B cell (primary cell): ENCODE data around the gene SFXN3. TPM values are rescaled to one million over a fixed set of nuclear protein-coding genes. Genes with fewer than 3 reads are reported as not detected.

Source experiments
- ATAC-seq: fragments of 200-7000 bp; cut with Tn5 transposase; one replicate; pipeline ENCODE4 v1.10.0; 2021; ENCODE audit warnings: low read depth, mild to moderate bottlenecking, moderate number of reproducible peaks, moderate library complexity
- CTCF ChIA-PET: fragments of 350-600 bp; sonication (Branson Sonifier 250); formaldehyde crosslinking; loops from one replicate; lab custom pipeline; 2021; ENCODE audit warnings: antibody characterized with exemption, inconsistent platforms; lab: Charles Lee
- POLR2A ChIA-PET: fragments of 350-600 bp; sonication (Branson Sonifier 250); formaldehyde crosslinking; loops from one replicate; lab custom pipeline; 2021; ENCODE audit warnings: antibody characterized with exemption; lab: Charles Lee
- DNase-seq: peaks from one replicate; pipeline ENCODE4 v3.0.0; 2013
- H2AFZ ChIP-seq: 2 replicates; pipeline ENCODE4 v1.6.1; 2012; ENCODE audit warnings: mild to moderate bottlenecking, low read depth, low read length; ENCODE audit not compliant: insufficient read depth, poor library complexity, severe bottlenecking
- H3K27ac ChIP-seq, 2 donors: 1 replicate in 1 of 2; 2 replicates in 1 of 2; pipeline ENCODE4 v1.5.1; 2012 to 2013; ENCODE audit warnings: low read length in 2 of 2, mild to moderate bottlenecking in 2 of 2, moderate library complexity in 1 of 2
- H3K27me3 ChIP-seq, 4 experiments: fragments of 200-600 bp in 1 of 4; sonication (generic) in 1 of 4; replicated peaks in 1 of 4; 1 replicate in 2 of 4; 2 replicates in 2 of 4; pipeline versions ENCODE4 v1.6.1 to v1.7.0; 2013 to 2016; ENCODE audit warnings: low read length in 3 of 4, mild to moderate bottlenecking in 2 of 4, mixed read lengths in 1 of 4, moderate library complexity in 1 of 4; ENCODE audit not compliant: insufficient read depth in 4 of 4, control insufficient read depth in 3 of 4; ENCODE audit errors: control extremely low read depth in 1 of 4
- H3K36me3 ChIP-seq, 2 experiments: replicated peaks in 1 of 2; 1 replicate in 1 of 2; 2 replicates in 1 of 2; pipeline versions ENCODE4 v1.6.1 to v1.7.1; 2013; ENCODE audit warnings: low read length in 1 of 2; ENCODE audit not compliant: insufficient read depth in 2 of 2, control insufficient read depth in 1 of 2; ENCODE audit errors: control extremely low read depth in 1 of 2, extremely low read depth in 1 of 2
- H3K4me1 ChIP-seq, 2 donors: fragments of 200-600 bp in 1 of 2; sonication (generic) in 1 of 2; 1 replicate in 1 of 2; 2 replicates in 1 of 2; pipeline versions ENCODE4 v1.5.1 to v1.6.1; 2013 to 2017; ENCODE audit warnings: low read length in 2 of 2; ENCODE audit not compliant: control insufficient read depth in 2 of 2, insufficient read depth in 2 of 2
- H3K4me2 ChIP-seq: replicated peaks from 2 replicates; pipeline ENCODE3; 2012; ENCODE audit warnings: mild to moderate bottlenecking, low read depth, low read length; ENCODE audit not compliant: poor library complexity, severe bottlenecking
- H3K4me3 ChIP-seq, 5 experiments: fragments of 200-600 bp in 1 of 5; sonication (generic) in 1 of 5; 1 replicate in 3 of 5; 2 replicates in 2 of 5; pipeline versions ENCODE4 v1.5.1 to v1.7.0; 2011 to 2016; ENCODE audit warnings: low read length in 4 of 5, mild to moderate bottlenecking in 4 of 5, low read depth in 2 of 5, control low read depth in 1 of 5, moderate library complexity in 1 of 5; ENCODE audit not compliant: insufficient read depth in 1 of 5; ENCODE audit errors: control extremely low read depth in 1 of 5, extremely low read depth in 1 of 5
- H3K79me2 ChIP-seq: fragments of 200-600 bp; sonication (generic); one replicate; pipeline ENCODE4 v1.6.0; 2016; ENCODE audit warnings: low read length; ENCODE audit not compliant: control insufficient read depth, insufficient read depth
- H3K9ac ChIP-seq: fragments of 200-600 bp; sonication (generic); 2 replicates; pipeline ENCODE4 v1.6.1; 2017; ENCODE audit warnings: mild to moderate bottlenecking, low read length, moderate library complexity
- H3K9me3 ChIP-seq, 3 donors: one replicate each; pipeline versions ENCODE4 v1.6.1 to v1.7.1; 2013; ENCODE audit warnings: low read length in 2 of 3; ENCODE audit not compliant: control insufficient read depth in 2 of 3, insufficient read depth in 1 of 3; ENCODE audit errors: control extremely low read depth in 1 of 3
- H4K20me1 ChIP-seq: 2 replicates; pipeline ENCODE4 v1.6.0; 2012; ENCODE audit warnings: mild to moderate bottlenecking, low read length; ENCODE audit not compliant: insufficient read depth, control insufficient read depth, poor library complexity, severe bottlenecking
- H3K27ac Mint-ChIP-seq: one replicate; pipeline ENCODE4 v1.8.0; 2021; ENCODE audit warnings: mixed read lengths
- H3K27me3 Mint-ChIP-seq: one replicate; pipeline ENCODE4 v1.8.0; 2021; ENCODE audit warnings: mixed read lengths
- H3K4me1 Mint-ChIP-seq: one replicate; pipeline ENCODE4 v1.8.0; 2021; ENCODE audit warnings: mixed read lengths
- H3K4me3 Mint-ChIP-seq: one replicate; pipeline ENCODE4 v1.8.0; 2021; ENCODE audit warnings: mixed read lengths
- H3K9me3 Mint-ChIP-seq: one replicate; pipeline ENCODE4 v1.8.0; 2022; ENCODE audit warnings: mixed read lengths; ENCODE audit not compliant: insufficient read depth
- CTCF ChIP-seq: fragments of 200-600 bp; IDR thresholded peaks from one replicate; pipeline ENCODE4 v1.8.0; 2022; ENCODE audit warnings: antibody characterized with exemption, mild to moderate bottlenecking
- EZH2 ChIP-seq: IDR thresholded peaks from 2 replicates; pipeline ENCODE4 v1.6.1; 2012; ENCODE audit warnings: borderline replicate concordance, low read depth, mild to moderate bottlenecking, moderate library complexity, low read length; ENCODE audit not compliant: insufficient read depth, poor library complexity, severe bottlenecking
- WGBS: methylation state at CpG from one replicate; pipeline ENCODE4 v1.1.5; 2013; ENCODE audit warnings: missing lambda C conversion rate; ENCODE audit not compliant: insufficient coverage; 5-methylcytosine and 5-hydroxymethylcytosine counted together
- intact Hi-C: fragments of 100-400 bp; cut with micrococcal nuclease; formaldehyde crosslinking; loops from one replicate; pipeline ENCODE4 v1.10.0; 2022
- polyA plus RNA-seq: library from polyadenylated mRNA; depleted of rRNA; stranded (reverse); fragments of >200 nt; gene quantifications from 2 replicates; pipeline ENCODE4 v1.2.3, GENCODE V29; 2012
- total RNA-seq, 2 donors: library from RNA; stranded (reverse); fragments of 120-200 nt in 1 of 2; gene quantifications; 1 replicate in 1 of 2; 2 replicates in 1 of 2; pipeline versions ENCODE4 v1.2.3 to v1.2.4, GENCODE V29; 2013 to 2022

The SFXN3 gene
- total and polyA plus RNA-seq, 2 donors (not counting 1 experiment from before 2014, with no cell fraction given): 44.2 to 51.7 TPM

GRCh38 chr10:100989088-100989487, 41.9 kb upstream of the SFXN3 start:
- Mint-ChIP-seq H3K4me3 (no peak overlapping the region), H3K4me1 (peaks cover 36% of the 10 kb centered on the region), H3K27me3 (no peaks in the 10 kb centered on the region), H3K27ac (no peak overlapping the region), H3K9me3 (no peaks in the 10 kb centered on the region)
- CTCF ChIA-PET: interaction anchor here (0.7 to 5.6 kb wide), 6 partner anchors 8 to 71 kb away, joined by 3 to 49 read pairs (median 6); partner anchors contain the start of gene LZTS2
- H3K9me3 ChIP-seq: no peaks in the 10 kb centered on the region
- ATAC-seq (no peak), DNase-seq (no peak)
- POLR2A ChIA-PET: no interaction called here
- H3K4me1 ChIP-seq: peaks cover 18 to 28% of the 10 kb centered on the region in 2 donors
- peak overlapping the region; percentile 82 for H3K4me2 ChIP-seq
- H3K27me3 ChIP-seq: no peaks in the 10 kb centered on the region
- no peak overlapping the region for H3K9ac ChIP-seq
- no peak overlapping the region for H3K4me3 ChIP-seq
- peaks cover 0 to 30% of the 10 kb centered on the region in 2 experiments for H3K36me3 ChIP-seq
- peaks cover 47% of the 10 kb centered on the region for H3K79me2 ChIP-seq
- H3K27ac ChIP-seq: no peak overlapping the region
- intact Hi-C loops: no loop called here
- TF ChIP-seq EZH2: no peak
- TF ChIP-seq CTCF: no peak
- 97% methylated on average over 16 of the region's 21 CpGs for WGBS
- H4K20me1 ChIP-seq: peaks cover 22% of the 10 kb centered on the region
- H2AFZ ChIP-seq: no peak overlapping the region

GRCh38 chr10:100993986-100994708, 36.9 kb upstream of the SFXN3 start:
- POLR2A ChIA-PET: no interaction called here
- H3K4me1 Mint-ChIP-seq: peaks cover 25% of the 10 kb centered on the region

More at GRCh38 chr10:100993986-100994708, 36.9 kb upstream of the SFXN3 start:
- DNase-seq (no peak), ATAC-seq (no peak)
- no peaks in the 10 kb centered on the region for H3K9me3 ChIP-seq
- peaks cover 14 to 25% of the 10 kb centered on the region in 2 donors for H3K4me1 ChIP-seq
- H3K27ac ChIP-seq: no peak overlapping the region
- H3K27me3 ChIP-seq: no peaks in the 10 kb centered on the region
- peaks cover 9% of the 10 kb centered on the region for H4K20me1 ChIP-seq
- no peak overlapping the region for H3K4me3 ChIP-seq
- H3K27me3 Mint-ChIP-seq: no peaks in the 10 kb centered on the region
- H3K79me2 ChIP-seq: peaks cover 15% of the 10 kb centered on the region
- 88% methylated on average over 10 of the region's 10 CpGs for WGBS
- H3K9me3 Mint-ChIP-seq: no peaks in the 10 kb centered on the region
- CTCF ChIA-PET: interaction anchor here (1.8 kb wide), 1 partner anchor 20 kb away, joined by 7 read pairs; no protein-coding TSS in a partner anchor
- no peak overlapping the region for H3K9ac ChIP-seq
- H3K36me3 ChIP-seq: peaks cover 0 to 30% of the 10 kb centered on the region in 2 experiments
- H3K27ac Mint-ChIP-seq: peak overlapping the region; percentile 5
- intact Hi-C loops: no loop called here
- no peak overlapping the region for H3K4me3 Mint-ChIP-seq
- no peak overlapping the region for H2AFZ ChIP-seq
- H3K4me2 ChIP-seq: no peak overlapping the region
- TF ChIP-seq CTCF (no peak), EZH2 (no peak)
